Transverse colon (tissue), 4 donors: ENCODE data around the gene CXXC4.

Source experiments
- EP300 ChIP-seq: sonication (generic); formaldehyde crosslinking; IDR thresholded peaks from one replicate; pipeline ENCODE4 v1.6.1; 2017; ENCODE audit warnings: antibody characterized with exemption, low read depth
- POLR2A ChIP-seq: fragments of 450-650 bp; IDR thresholded peaks from one replicate; pipeline ENCODE4 v1.6.1; 2016; ENCODE audit warnings: antibody characterized with exemption, mild to moderate bottlenecking, moderate library complexity
- POLR2AphosphoS5 ChIP-seq, 3 donors: sonication (generic); formaldehyde crosslinking; IDR thresholded peaks; one replicate each; pipeline ENCODE4 v1.6.1; 2016; ENCODE audit warnings: antibody characterized with exemption in 3 of 3
- TF ChIP-seq, protein P1 (sequence below), 5 experiments: fragments of 200-600 bp in 3 of 5; fragments of 450-650 bp in 2 of 5; sonication (generic) in 3 of 5; IDR thresholded peaks; 1 replicate in 2 of 5; 2 replicates in 3 of 5; pipeline ENCODE4 v1.5.1; 2016 to 2017; ENCODE audit warnings: antibody characterized with exemption in 5 of 5, inconsistent platforms in 3 of 5, mild to moderate bottlenecking in 2 of 5, moderate library complexity in 1 of 5

DNA sequence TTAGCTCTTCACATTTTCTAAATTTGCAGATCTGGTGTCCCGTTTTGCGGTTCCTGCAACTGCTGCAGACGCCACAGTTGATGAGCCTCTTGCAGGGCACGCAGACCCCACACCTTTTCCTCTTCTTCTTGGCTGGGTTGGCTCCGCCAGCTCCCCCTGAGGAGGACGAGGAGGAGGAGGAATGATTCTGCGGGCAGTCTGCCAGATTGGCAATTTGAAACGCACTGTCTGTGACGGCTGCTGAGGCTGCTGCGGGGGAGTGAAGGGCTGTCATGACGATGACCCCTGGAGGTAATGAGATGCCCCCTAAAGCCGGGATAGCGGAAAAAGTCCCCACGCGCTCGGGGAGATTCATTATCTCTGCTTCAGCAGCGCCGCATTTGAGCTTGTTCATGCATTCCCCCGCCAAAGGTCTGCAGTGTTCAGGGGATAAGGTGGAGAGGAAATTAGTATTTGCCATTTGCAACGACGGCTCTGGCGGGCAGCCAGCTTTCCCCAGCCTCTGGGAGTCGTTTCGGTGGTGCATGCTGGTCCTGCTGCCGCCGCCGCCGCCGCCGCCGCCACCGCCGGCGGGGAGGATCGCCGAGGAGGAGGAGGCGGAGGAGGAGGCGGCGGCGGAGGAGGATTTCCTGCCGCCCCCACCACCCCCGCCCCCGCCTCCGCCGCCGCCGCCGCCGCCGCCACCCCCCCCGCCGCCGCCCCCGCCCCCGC is 3.8 kb downstream of the CXXC4 start:
- TF ChIP-seq, protein P1, sequence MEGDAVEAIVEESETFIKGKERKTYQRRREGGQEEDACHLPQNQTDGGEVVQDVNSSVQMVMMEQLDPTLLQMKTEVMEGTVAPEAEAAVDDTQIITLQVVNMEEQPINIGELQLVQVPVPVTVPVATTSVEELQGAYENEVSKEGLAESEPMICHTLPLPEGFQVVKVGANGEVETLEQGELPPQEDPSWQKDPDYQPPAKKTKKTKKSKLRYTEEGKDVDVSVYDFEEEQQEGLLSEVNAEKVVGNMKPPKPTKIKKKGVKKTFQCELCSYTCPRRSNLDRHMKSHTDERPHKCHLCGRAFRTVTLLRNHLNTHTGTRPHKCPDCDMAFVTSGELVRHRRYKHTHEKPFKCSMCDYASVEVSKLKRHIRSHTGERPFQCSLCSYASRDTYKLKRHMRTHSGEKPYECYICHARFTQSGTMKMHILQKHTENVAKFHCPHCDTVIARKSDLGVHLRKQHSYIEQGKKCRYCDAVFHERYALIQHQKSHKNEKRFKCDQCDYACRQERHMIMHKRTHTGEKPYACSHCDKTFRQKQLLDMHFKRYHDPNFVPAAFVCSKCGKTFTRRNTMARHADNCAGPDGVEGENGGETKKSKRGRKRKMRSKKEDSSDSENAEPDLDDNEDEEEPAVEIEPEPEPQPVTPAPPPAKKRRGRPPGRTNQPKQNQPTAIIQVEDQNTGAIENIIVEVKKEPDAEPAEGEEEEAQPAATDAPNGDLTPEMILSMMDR (IDR thresholded peaks at IDR 0.05), result no peak
- TF ChIP-seq EP300 (no peak), POLR2AphosphoS5 (IDR thresholded peaks at IDR 0.05) (no peak), POLR2A (no peak)
